Calu3 (cell line): ENCODE results near the gene CPPED1. TPM values are rescaled to one million over a fixed set of nuclear protein-coding genes. Genes with fewer than 3 reads are reported as not detected.

ENCODE experiments used
- Bru-seq: library from RNA; stranded (reverse); fragments of 400-500 nt; gene quantifications from one replicate; lab custom pipeline; 2021; lab: Mats Ljungman, UMichigan
- BruChase-seq, 2 experiments: library from RNA; stranded (reverse); fragments of 400-500 nt; gene quantifications; one replicate each; lab custom pipeline; 2021; lab: Mats Ljungman, UMichigan
- BruUV-seq: library from RNA; stranded (reverse); fragments of 400-500 nt; replicated peaks from 2 replicates; lab custom pipeline; 2021; lab: Mats Ljungman, UMichigan
- CTCF ChIA-PET: fragments of 300-600 bp; sonication (Branson Sonifier 250); formaldehyde crosslinking; loops from one replicate; lab custom pipeline; 2022; ENCODE audit warnings: antibody characterized with exemption; lab: Charles Lee
- DNase-seq: peaks from one replicate; pipeline ENCODE4 v3.0.0; 2022
- H3K27ac Mint-ChIP-seq: one replicate; pipeline ENCODE4 v1.8.0; 2022; ENCODE audit warnings: mixed read lengths; ENCODE audit not compliant: unreplicated experiment
- H3K27me3 Mint-ChIP-seq: one replicate; pipeline ENCODE4 v1.8.0; 2022; ENCODE audit warnings: mixed read lengths; ENCODE audit not compliant: unreplicated experiment
- H3K36me3 Mint-ChIP-seq: one replicate; pipeline ENCODE4 v1.8.0; 2022; ENCODE audit warnings: mild to moderate bottlenecking, moderate library complexity, mixed read lengths; ENCODE audit not compliant: insufficient read depth, unreplicated experiment
- H3K4me1 Mint-ChIP-seq: one replicate; pipeline ENCODE4 v1.8.0; 2022; ENCODE audit warnings: mild to moderate bottlenecking, low read depth, mixed read lengths; ENCODE audit not compliant: unreplicated experiment
- H3K4me3 Mint-ChIP-seq: one replicate; pipeline ENCODE4 v1.8.0; 2022; ENCODE audit warnings: mild to moderate bottlenecking, low read depth, moderate library complexity, mixed read lengths; ENCODE audit not compliant: unreplicated experiment
- H3K9me3 Mint-ChIP-seq: one replicate; pipeline ENCODE4 v1.8.0; 2022; ENCODE audit warnings: low read depth, mixed read lengths; ENCODE audit not compliant: unreplicated experiment
- CTCF ChIP-seq: fragments of 200-600 bp; IDR thresholded peaks from one replicate; pipeline ENCODE4 v1.8.0; 2022; ENCODE audit warnings: antibody characterized with exemption; ENCODE audit not compliant: unreplicated experiment
- intact Hi-C: fragments of 100-400 bp; cut with micrococcal nuclease; formaldehyde crosslinking; loops from one replicate; pipeline ENCODE4 v1.10.0; 2022; ENCODE audit not compliant: unreplicated experiment
- long read RNA-seq: library from polyadenylated mRNA; stranded (forward); transcript quantifications from one replicate; pipeline ENCODE4 v2.0.0, GENCODE V29; 2022
- total RNA-seq: library from RNA; stranded (reverse); gene quantifications from 2 replicates; pipeline ENCODE4 v1.2.3, GENCODE V29; 2022

CPPED1 gene, protein sequence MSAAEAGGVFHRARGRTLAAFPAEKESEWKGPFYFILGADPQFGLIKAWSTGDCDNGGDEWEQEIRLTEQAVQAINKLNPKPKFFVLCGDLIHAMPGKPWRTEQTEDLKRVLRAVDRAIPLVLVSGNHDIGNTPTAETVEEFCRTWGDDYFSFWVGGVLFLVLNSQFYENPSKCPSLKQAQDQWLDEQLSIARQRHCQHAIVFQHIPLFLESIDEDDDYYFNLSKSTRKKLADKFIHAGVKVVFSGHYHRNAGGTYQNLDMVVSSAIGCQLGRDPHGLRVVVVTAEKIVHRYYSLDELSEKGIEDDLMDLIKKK
- total RNA-seq (not detected in 2 replicates), Bru-seq, nascent RNA (percentile 1 among the genes with signal in this experiment), BruChase-seq, experiment 1, labeled RNA remaining after a 6-hour chase (percentile 1 among the genes with signal in this experiment), BruChase-seq, experiment 2, labeled RNA remaining after a 2-hour chase (percentile 1 among the genes with signal in this experiment)
- long read RNA-seq, result 0 reads

DNA sequence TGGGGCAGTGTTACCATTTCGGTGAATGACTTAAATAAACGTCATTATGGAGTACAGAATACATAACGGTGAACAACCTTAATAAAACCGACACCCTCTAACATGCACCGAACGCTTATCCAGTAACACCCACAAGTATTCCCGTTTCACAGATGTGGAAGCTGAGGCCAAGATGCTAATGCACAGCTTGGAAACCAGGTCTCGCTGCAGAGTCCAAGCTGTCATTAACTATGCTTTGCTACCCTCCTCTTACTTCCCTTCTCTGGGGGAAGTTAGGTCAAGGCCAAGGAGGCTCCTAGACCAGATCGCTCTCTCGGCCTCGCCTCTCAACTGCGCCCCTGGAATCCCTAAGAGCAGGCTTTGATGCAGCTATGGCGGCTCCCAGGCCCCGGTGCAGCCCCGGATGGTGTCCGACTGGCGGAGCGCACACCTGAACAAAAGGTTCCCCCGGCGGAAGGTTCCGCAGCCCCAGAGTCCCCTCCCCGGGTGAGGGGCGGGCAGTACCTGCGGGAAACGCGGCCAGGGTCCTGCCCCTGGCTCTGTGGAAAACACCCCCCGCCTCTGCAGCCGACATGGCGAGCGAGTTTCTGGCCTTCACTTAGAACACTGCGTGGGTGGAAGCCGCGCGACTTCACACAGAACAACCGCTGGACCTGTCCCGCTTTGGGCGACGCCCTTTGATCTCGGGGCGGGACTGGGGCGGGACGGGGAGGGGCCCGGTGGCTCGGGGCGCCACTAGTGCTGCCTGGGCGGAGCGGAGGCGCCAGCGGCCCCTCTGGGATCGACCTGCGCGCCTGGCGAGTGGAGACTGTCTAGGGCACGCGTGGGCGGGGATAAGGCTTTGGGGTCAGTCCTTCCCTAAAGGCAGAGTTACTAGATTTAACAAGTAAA, at the start of gene CPPED1:
Gene CPPED1 (minus strand): TSS at position 685 of the 891 bp plus-strand sequence. CDS start 111 bp downstream, at position 574.
- CTCF ChIA-PET, result interaction anchor here (0.7 kb wide), 2 partner anchors 346 to 962 kb away, joined by 3 to 4 read pairs; no protein-coding TSS in a partner anchor
- Mint-ChIP-seq H3K9me3 (peaks cover 5% of the 10 kb centered on the region), H3K4me1 (peaks cover 8% of the 10 kb centered on the region), H3K4me3 (no peak within 1 kb of the TSS), H3K36me3 (peaks cover 4% of the 10 kb centered on the region), H3K27ac (no peak within 1 kb of the TSS), H3K27me3 (no peaks in the 10 kb centered on the region)
- DNase-seq, result no peak
- intact Hi-C loops, result no loop called here
- BruUV-seq, result no TSS peak
- TF ChIP-seq CTCF, result no peak

GRCh38 chr16:12850186-12850585, 46.5 kb upstream of the CPPED1 start:
- peaks cover 4% of the 10 kb centered on the region for H3K9me3 Mint-ChIP-seq
- CTCF ChIA-PET, result no interaction called here
- no peak overlapping the region for H3K27ac Mint-ChIP-seq
- H3K4me3 Mint-ChIP-seq, result no peak overlapping the region
- no peak for TF ChIP-seq CTCF
- DNase-seq, result no peak
- no peaks in the 10 kb centered on the region for H3K36me3 Mint-ChIP-seq
- no peaks in the 10 kb centered on the region for H3K4me1 Mint-ChIP-seq
- intact Hi-C loops, result no loop called here
- BruUV-seq, result no TSS peak
- no peaks in the 10 kb centered on the region for H3K27me3 Mint-ChIP-seq

DNA sequence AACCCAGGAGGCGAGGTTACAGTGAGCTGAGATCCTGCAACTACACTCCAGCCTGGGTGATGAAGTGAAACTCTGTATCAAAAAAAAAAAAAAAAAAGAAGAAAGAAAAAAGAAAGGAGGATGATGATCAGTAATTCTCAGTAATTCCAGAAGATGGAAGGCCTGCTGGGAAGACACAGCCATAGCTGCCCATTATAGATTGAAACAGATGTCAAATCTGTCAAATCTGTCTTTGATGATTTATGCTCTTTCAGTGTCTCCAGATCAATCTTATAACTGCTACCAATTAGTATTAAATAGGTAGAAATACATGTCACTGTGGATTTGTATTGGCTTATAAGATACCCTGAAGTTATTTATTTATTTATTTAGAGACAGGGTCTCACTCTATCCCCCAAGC, 42.9 kb upstream of the CPPED1 start:
- intact Hi-C loops, result no loop called here
- H3K27ac Mint-ChIP-seq, result no peak overlapping the region
- CTCF ChIA-PET, result no interaction called here

More for the DNA sequence above, 42.9 kb upstream of the CPPED1 start:
- peaks cover 6% of the 10 kb centered on the region for H3K9me3 Mint-ChIP-seq
- H3K36me3 Mint-ChIP-seq, result no peaks in the 10 kb centered on the region
- DNase-seq, result no peak
- no peaks in the 10 kb centered on the region for H3K4me1 Mint-ChIP-seq
- peaks cover 14% of the 10 kb centered on the region for H3K27me3 Mint-ChIP-seq
- no peak for TF ChIP-seq CTCF
- BruUV-seq, result no TSS peak
- H3K4me3 Mint-ChIP-seq, result no peak overlapping the region
